ENCODE results near the gene RND1. TPM values are rescaled to one million over a fixed set of nuclear protein-coding genes. Genes with fewer than 3 reads are reported as not detected.
A peak's percentile ranks its signal among the peaks of the same experiment; 100 is the strongest.

Gene RND1
- total RNA-seq, 1 experiment from 2014 or later: 2.7 TPM

GRCh38 chr12:48810903-48811431 lies 54.7 kb downstream of the RND1 start:
- Histone ChIP-seq H3K36me3 (ENCODE audit: low read depth) (no peaks in the 10 kb centered on the region), H2AFZ (no peak overlapping the region), H3K27ac (no peak overlapping the region), H3K4me2 (peak overlapping the region; percentile 16; the same call in 1 of the 2 replicates), H3K79me2 (ENCODE audit: low read depth) (no peaks in the 10 kb centered on the region), H3K4me3 (no peak overlapping the region), H3K4me1 (replicated peaks; ENCODE audit: insufficient read depth) (peaks cover 13% of the 10 kb centered on the region), H3K27me3 (ENCODE audit: insufficient read depth, low read depth) (no peaks in the 10 kb centered on the region), H4K20me1 (ENCODE audit: insufficient read depth) (no peaks in the 10 kb centered on the region), H3K9me2 (ENCODE audit: insufficient read depth) (no peaks in the 10 kb centered on the region), H3K9me3 (ENCODE audit: insufficient read depth, low read depth) (no peaks in the 10 kb centered on the region), H3F3A (ENCODE audit: insufficient read depth, low read depth) (peaks cover 4% of the 10 kb centered on the region; the same call in 1 of the 2 replicates)
- intact Hi-C loops (cut with micrococcal nuclease; ENCODE audit: unreplicated experiment): no loop called here
- CTCF ChIA-PET: no interaction called here
- no TSS peak for BruUV-seq (replicated peaks)
- peak in 1 of 2 experiments; percentile 67 for DNase-seq
- no peak for TF ChIP-seq EZH2 (IDR thresholded peaks at IDR 0.05; ENCODE audit: low read depth)
- TF ChIP-seq CTCF (conservative IDR thresholded peaks at IDR 0.05): no peak
- POLR2A ChIA-PET (ENCODE audit: unreplicated experiment): no interaction called here

- DNase-seq: no peak
- Histone ChIP-seq H3K4me2 (no peak overlapping the region), H3K36me3 (ENCODE audit: low read depth) (no peaks in the 10 kb centered on the region), H3K9me3 (ENCODE audit: insufficient read depth, low read depth) (no peaks in the 10 kb centered on the region), H3K9me2 (ENCODE audit: insufficient read depth) (no peaks in the 10 kb centered on the region), H3K27me3 (ENCODE audit: insufficient read depth, low read depth) (no peaks in the 10 kb centered on the region), H3K4me1 (replicated peaks; ENCODE audit: insufficient read depth) (peaks cover 9% of the 10 kb centered on the region), H4K20me1 (ENCODE audit: insufficient read depth) (no peaks in the 10 kb centered on the region), H3F3A (ENCODE audit: insufficient read depth, low read depth) (no peaks in the 10 kb centered on the region; the same call in 1 of the 2 replicates), H2AFZ (no peak overlapping the region), H3K4me3 (no peak overlapping the region), H3K27ac (no peak overlapping the region), H3K79me2 (ENCODE audit: low read depth) (no peaks in the 10 kb centered on the region)
- BruUV-seq (replicated peaks): no TSS peak
- CTCF ChIA-PET: no interaction called here
- POLR2A ChIA-PET (ENCODE audit: unreplicated experiment): no interaction called here
- intact Hi-C loops (cut with micrococcal nuclease; ENCODE audit: unreplicated experiment): no loop called here
- TF ChIP-seq CTCF (conservative IDR thresholded peaks at IDR 0.05): no peak
- no peak for TF ChIP-seq EZH2 (IDR thresholded peaks at IDR 0.05; ENCODE audit: low read depth)
Measured at GRCh38 chr12:48807981-48808380, 57.7 kb downstream of the RND1 start.

Other genes starting within 250 kb of the RND1 start
- 21.8 and 28.2 TPM in 2 replicates for gene KANSL2, start 183.6 kb downstream of the RND1 start, total RNA-seq (2021)
- 20.3 and 50.8 TPM in 2 replicates for gene CCNT1, start 149.2 kb downstream of the RND1 start, total RNA-seq (2021)
- 48.3 and 61.9 TPM in 2 replicates for gene ADCY6, start 76.8 kb downstream of the RND1 start, total RNA-seq (2021)
- 35.4 TPM in 2 replicates for gene CACNB3, start 47.4 kb downstream of the RND1 start, total RNA-seq (2021)
- 91.4 and 108 TPM in 2 replicates for gene DDX23, start 13.7 kb downstream of the RND1 start, total RNA-seq (2021)
- gene FKBP11, start 59.6 kb upstream of the RND1 start, total RNA-seq (2021): 23.5 and 25.5 TPM in 2 replicates
- 200 and 205 TPM in 2 replicates for gene ARF3, start 91.6 kb upstream of the RND1 start, total RNA-seq (2021)
- 0.73 TPM in 1 of 2 replicates, not detected in the other for gene WNT10B, start 105.9 kb upstream of the RND1 start, total RNA-seq (2021)
- not detected in 2 replicates for gene WNT1, start 112.5 kb upstream of the RND1 start, total RNA-seq (2021)
- 0.10 and 0.17 TPM in 2 replicates for gene DDN, start 133.5 kb upstream of the RND1 start, total RNA-seq (2021)
- gene PRKAG1, start 152.9 kb upstream of the RND1 start, total RNA-seq (2021): 48.8 and 53.6 TPM in 2 replicates
- gene KMT2D, start 194.9 kb upstream of the RND1 start, total RNA-seq (2021): 94.0 and 97.9 TPM in 2 replicates
- 2.9 and 3.4 TPM in 2 replicates for gene RHEBL1, start 204.1 kb upstream of the RND1 start, total RNA-seq (2021)
- 0.13 and 0.28 TPM in 2 replicates for gene DHH, start 228.9 kb upstream of the RND1 start, total RNA-seq (2021)
- 53.9 and 63.3 TPM in 2 replicates for gene LMBR1L, start 245.0 kb upstream of the RND1 start, total RNA-seq (2021)

Measured in PC-9 (cell line).